Measurements from ENCODE around the gene ZXDC.

Gene ZXDC

DNA sequence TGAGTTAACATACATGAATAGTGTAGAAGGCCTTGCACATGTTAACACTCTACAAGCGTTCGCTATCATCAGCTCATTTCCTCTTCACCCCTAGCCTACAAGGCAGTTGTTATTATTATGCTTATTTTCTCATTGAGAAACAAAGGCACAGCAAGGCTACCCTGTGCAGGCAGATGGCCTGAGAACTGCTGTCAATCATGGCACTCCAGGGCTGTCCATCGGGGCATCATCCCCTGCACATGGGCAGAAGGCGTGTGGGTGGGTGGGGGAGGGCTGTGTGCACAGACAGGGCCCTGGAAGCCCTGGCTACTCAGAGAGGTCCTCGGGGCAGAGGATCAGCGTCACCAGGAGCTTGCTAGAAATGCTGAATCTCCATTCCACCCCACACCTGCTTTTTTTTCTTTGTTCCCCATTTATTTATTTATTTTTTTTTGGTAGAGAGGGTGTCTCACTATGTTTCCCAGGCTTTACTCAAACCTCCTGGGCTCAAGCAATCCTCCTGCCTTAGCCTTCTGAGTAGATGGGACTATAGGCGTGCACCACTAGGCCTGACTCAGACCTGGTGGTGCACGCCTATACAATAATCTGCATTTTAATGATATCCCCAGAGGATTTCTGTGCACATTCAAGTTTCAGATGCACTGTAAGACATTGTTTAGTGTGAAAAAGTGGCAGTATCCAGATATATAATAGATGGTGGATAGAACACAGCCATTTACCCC lies 9.6 kb upstream of the ZXDC start:
- no peak overlapping the region for H3K27ac Mint-ChIP-seq
- H3K9me3 Mint-ChIP-seq = no peaks in the 10 kb centered on the region
- peaks cover 7% of the 10 kb centered on the region for H3K27me3 Mint-ChIP-seq (ENCODE audit: low read depth)
- H3K36me3 Mint-ChIP-seq (ENCODE audit: low read depth) = no peaks in the 10 kb centered on the region
- H3K4me3 Mint-ChIP-seq = no peak overlapping the region
- TF ChIP-seq, protein P1, sequence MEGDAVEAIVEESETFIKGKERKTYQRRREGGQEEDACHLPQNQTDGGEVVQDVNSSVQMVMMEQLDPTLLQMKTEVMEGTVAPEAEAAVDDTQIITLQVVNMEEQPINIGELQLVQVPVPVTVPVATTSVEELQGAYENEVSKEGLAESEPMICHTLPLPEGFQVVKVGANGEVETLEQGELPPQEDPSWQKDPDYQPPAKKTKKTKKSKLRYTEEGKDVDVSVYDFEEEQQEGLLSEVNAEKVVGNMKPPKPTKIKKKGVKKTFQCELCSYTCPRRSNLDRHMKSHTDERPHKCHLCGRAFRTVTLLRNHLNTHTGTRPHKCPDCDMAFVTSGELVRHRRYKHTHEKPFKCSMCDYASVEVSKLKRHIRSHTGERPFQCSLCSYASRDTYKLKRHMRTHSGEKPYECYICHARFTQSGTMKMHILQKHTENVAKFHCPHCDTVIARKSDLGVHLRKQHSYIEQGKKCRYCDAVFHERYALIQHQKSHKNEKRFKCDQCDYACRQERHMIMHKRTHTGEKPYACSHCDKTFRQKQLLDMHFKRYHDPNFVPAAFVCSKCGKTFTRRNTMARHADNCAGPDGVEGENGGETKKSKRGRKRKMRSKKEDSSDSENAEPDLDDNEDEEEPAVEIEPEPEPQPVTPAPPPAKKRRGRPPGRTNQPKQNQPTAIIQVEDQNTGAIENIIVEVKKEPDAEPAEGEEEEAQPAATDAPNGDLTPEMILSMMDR (IDR thresholded peaks at IDR 0.05; ENCODE audit: unreplicated experiment in 3 of 3) = no peak
- H3K4me1 Mint-ChIP-seq = peaks cover 35% of the 10 kb centered on the region

DNA sequence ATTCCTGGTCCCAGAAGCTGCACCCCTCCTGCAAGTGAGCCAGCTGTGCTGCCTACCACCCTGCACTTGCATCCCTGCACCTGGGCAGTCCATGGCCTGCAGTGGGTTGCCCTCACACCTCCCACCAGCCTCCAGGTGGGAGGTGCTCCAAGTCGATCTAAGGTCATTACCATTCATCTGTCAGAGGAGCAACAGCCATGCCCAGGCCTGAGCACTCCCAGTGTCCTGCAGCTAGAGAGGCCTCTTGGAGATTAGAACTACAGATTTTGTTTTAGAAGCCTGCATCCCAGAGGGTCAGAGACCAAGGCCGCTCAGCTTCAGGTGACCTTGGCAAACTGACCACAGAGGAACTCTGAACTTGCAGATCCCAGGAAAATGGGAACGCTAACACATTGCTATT lies 9.0 kb upstream of the ZXDC start:
- Mint-ChIP-seq H3K9me3 (no peaks in the 10 kb centered on the region), H3K27me3 (ENCODE audit: low read depth) (peaks cover 7% of the 10 kb centered on the region), H3K4me1 (peaks cover 35% of the 10 kb centered on the region), H3K4me3 (no peak overlapping the region), H3K27ac (no peak overlapping the region), H3K36me3 (ENCODE audit: low read depth) (no peaks in the 10 kb centered on the region)
- TF ChIP-seq, protein P1 (IDR thresholded peaks at IDR 0.05; ENCODE audit: unreplicated experiment in 3 of 3) = no peak

DNA sequence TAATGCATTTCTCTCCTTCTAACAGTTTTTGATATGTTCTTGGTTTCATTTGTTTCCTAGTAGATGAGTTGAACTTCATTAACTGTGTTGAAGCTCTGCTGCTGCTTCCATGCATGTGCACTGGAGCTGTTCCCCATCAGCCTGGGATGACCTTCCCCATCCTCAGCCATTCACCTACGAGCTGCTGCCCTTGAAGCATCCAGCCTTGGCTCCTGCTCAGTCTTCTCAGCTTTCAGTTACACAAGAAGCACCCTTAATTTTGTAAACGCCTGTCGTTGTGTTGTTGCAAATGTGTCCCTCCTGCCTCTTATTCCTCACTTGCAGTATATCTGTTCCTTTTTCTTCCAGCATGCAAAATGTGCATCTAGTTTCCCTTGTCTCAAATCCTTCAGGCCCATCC lies 8.5 kb upstream of the ZXDC start:
- H3K4me1 Mint-ChIP-seq = peaks cover 35% of the 10 kb centered on the region
- peak overlapping the region in 1 of 3 experiments; percentile 3 for H3K27ac Mint-ChIP-seq
- H3K27me3 Mint-ChIP-seq (ENCODE audit: low read depth) = peaks cover 7% of the 10 kb centered on the region
- TF ChIP-seq, protein P1 (IDR thresholded peaks at IDR 0.05; ENCODE audit: unreplicated experiment in 3 of 3) = no peak
- H3K9me3 Mint-ChIP-seq = no peaks in the 10 kb centered on the region
- peak overlapping the region in 1 of 3 experiments; percentile 2 for H3K4me3 Mint-ChIP-seq
- H3K36me3 Mint-ChIP-seq (ENCODE audit: low read depth) = no peaks in the 10 kb centered on the region

DNA sequence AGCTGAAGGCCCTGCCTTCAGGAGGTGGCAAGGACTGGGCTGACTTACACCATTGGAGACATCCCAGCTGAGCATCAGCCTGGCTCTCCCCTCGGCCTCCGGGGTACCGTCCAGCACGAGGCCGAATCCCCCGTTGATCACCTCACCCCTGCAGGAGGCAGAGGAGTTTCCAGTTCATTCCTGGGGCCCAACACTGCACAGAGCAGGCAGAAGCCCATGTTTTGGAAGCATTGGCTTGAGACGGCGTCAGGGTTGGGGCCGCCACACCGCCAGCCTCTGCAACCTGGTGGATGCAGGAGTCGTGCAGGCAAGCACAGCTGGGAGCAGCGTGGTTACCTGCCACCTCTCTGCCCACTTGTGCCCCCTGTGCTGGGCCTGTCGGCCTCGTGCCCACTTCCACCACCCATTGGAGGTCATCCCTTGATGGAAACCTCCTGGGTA lies 7.7 kb upstream of the ZXDC start:
- H3K27me3 Mint-ChIP-seq (ENCODE audit: low read depth) = no peaks in the 10 kb centered on the region

DNA sequence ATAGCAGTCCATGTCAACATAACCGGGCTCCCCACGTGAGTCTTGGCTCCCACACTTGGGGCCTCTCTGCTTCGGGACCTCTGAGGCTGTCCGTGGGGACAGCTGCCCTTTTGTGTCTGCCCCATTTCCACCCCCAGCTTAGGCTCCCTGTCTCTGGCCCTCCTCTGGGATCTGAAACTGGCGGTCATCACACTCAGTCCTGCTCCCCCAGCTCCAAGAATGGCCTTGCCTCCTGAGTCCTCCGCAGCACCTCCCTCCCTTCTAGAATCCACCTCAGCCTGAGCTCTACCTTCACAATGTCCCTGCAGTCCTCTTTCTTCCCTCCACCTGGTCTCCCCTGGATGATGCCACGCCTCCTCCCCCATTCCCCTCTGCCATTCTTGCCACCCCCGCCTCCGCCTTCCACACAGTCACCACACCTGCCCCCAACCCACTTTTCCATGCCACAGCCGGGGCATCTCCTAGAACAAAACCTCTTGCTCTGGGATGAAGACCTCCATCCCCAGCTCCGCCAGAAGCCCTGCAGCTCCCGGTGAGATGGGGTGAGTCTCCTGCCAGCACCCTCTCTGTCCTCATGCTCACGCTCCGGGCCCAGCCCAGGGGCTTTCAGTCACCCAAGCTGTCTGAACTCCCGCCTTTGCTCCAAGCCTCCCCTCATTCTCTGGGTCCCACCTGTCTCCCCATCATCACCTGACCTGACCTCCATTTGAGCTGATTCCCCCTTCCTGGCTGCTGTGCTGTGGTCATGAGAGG lies 7.0 kb upstream of the ZXDC start:
- H3K4me3 Mint-ChIP-seq = no peak overlapping the region
- no peaks in the 10 kb centered on the region for H3K27me3 Mint-ChIP-seq (ENCODE audit: low read depth)
- TF ChIP-seq, protein P1 (IDR thresholded peaks at IDR 0.05; ENCODE audit: unreplicated experiment in 3 of 3) = no peak
- H3K4me1 Mint-ChIP-seq = peaks cover 35% of the 10 kb centered on the region
- H3K27ac Mint-ChIP-seq = peak overlapping the region in 2 of 3 experiments; percentile 16 to 65
- no peaks in the 10 kb centered on the region for H3K9me3 Mint-ChIP-seq
- H3K36me3 Mint-ChIP-seq (ENCODE audit: low read depth) = no peaks in the 10 kb centered on the region

More for the DNA sequence above, 7.7 kb upstream of the ZXDC start:
- no peaks in the 10 kb centered on the region for H3K9me3 Mint-ChIP-seq
- TF ChIP-seq, protein P1 (IDR thresholded peaks at IDR 0.05; ENCODE audit: unreplicated experiment in 3 of 3) = no peak
- no peak overlapping the region for H3K4me3 Mint-ChIP-seq
- H3K27ac Mint-ChIP-seq = no peak overlapping the region
- H3K36me3 Mint-ChIP-seq (ENCODE audit: low read depth) = no peaks in the 10 kb centered on the region
- peaks cover 35% of the 10 kb centered on the region for H3K4me1 Mint-ChIP-seq

Measured in nephron (organoid).